Measurements from ENCODE around the gene TECTB. TPM values are rescaled to one million over a fixed set of nuclear protein-coding genes. Genes with fewer than 3 reads are reported as not detected.

TECTB gene
- not detected in 2 replicates for total RNA-seq (2021)
- Bru-seq, nascent RNA: not detected
- not detected for BruChase-seq, experiment 1, labeled RNA remaining after a 2-hour chase
- BruChase-seq, experiment 2, labeled RNA remaining after a 6-hour chase: percentile 4 among the genes with signal in this experiment
- long read RNA-seq: 0 reads

- intact Hi-C loops (cut with micrococcal nuclease; ENCODE audit: unreplicated experiment): no loop called here
- no peaks in the 10 kb centered on the region for H3K36me3 ChIP-seq (ENCODE audit: insufficient read depth, low read length, poor library complexity, severe bottlenecking)
- CTCF ChIA-PET: no interaction called here
- POLR2A ChIA-PET (ENCODE audit: low non-redundant PET): no interaction called here
- DNase-seq (ENCODE audit: low spot score): no peak
- no peaks in the 10 kb centered on the region for H3K4me1 ChIP-seq (ENCODE audit: insufficient read depth, low read length, poor library complexity, severe bottlenecking)
- peaks cover 18% of the 10 kb centered on the region for H3K27me3 ChIP-seq (replicated peaks; ENCODE audit: insufficient read depth, low read depth, low read length, poor library complexity)
- H3K9me3 ChIP-seq (ENCODE audit: low read depth, low read length, poor library complexity, severe bottlenecking): no peaks in the 10 kb centered on the region
- H3K4me3 ChIP-seq (ENCODE audit: low read depth, low read length, poor library complexity, severe bottlenecking): no peak within 1 kb of the TSS
- TF ChIP-seq CTCF (conservative IDR thresholded peaks at IDR 0.05; ENCODE audit: low read depth, low read length) (no peak), EZH2 (IDR thresholded peaks at IDR 0.05; ENCODE audit: borderline replicate concordance, low read depth, low read length, poor library complexity, severe bottlenecking) (no peak)
- no peak within 1 kb of the TSS for H3K27ac ChIP-seq (ENCODE audit: low read depth, low read length, poor library complexity, severe bottlenecking)
- no TSS peak for BruUV-seq (replicated peaks)
Observed at GRCh38 chr10:112283100-112283499, at the start of gene TECTB. Gene TECTB, plus strand, starts transcription at chr10:112283400. Its CDS starts 335 bp downstream, at chr10:112283735.

- Histone ChIP-seq H3K27ac (ENCODE audit: low read depth, low read length, poor library complexity, severe bottlenecking) (no peak overlapping the region), H3K4me1 (ENCODE audit: insufficient read depth, low read length, poor library complexity, severe bottlenecking) (no peaks in the 10 kb centered on the region), H3K27me3 (replicated peaks; ENCODE audit: insufficient read depth, low read depth, low read length, poor library complexity) (no peaks in the 10 kb centered on the region), H3K36me3 (ENCODE audit: insufficient read depth, low read length, poor library complexity, severe bottlenecking) (no peaks in the 10 kb centered on the region), H3K4me3 (ENCODE audit: low read depth, low read length, poor library complexity, severe bottlenecking) (no peak overlapping the region), H3K9me3 (ENCODE audit: low read depth, low read length, poor library complexity, severe bottlenecking) (peaks cover 8% of the 10 kb centered on the region)
- no peak for TF ChIP-seq EZH2 (IDR thresholded peaks at IDR 0.05; ENCODE audit: borderline replicate concordance, low read depth, low read length, poor library complexity, severe bottlenecking)
- no peak for TF ChIP-seq CTCF (conservative IDR thresholded peaks at IDR 0.05; ENCODE audit: low read depth, low read length)
- DNase-seq (ENCODE audit: low spot score): no peak
- intact Hi-C loops (cut with micrococcal nuclease; ENCODE audit: unreplicated experiment): no loop called here
- no TSS peak for BruUV-seq (replicated peaks)
- ChIA-PET POLR2A (ENCODE audit: low non-redundant PET) (no interaction called here), CTCF (no interaction called here)
Observed at GRCh38 chr10:112235141-112235540, 48.1 kb upstream of the TECTB start.

GRCh38 chr10:112235920-112236319, 47.3 kb upstream of the TECTB start:
- Histone ChIP-seq H3K4me3 (ENCODE audit: low read depth, low read length, poor library complexity, severe bottlenecking) (no peak overlapping the region), H3K27ac (ENCODE audit: low read depth, low read length, poor library complexity, severe bottlenecking) (no peak overlapping the region), H3K4me1 (ENCODE audit: insufficient read depth, low read length, poor library complexity, severe bottlenecking) (no peaks in the 10 kb centered on the region), H3K36me3 (ENCODE audit: insufficient read depth, low read length, poor library complexity, severe bottlenecking) (no peaks in the 10 kb centered on the region), H3K27me3 (replicated peaks; ENCODE audit: insufficient read depth, low read depth, low read length, poor library complexity) (no peaks in the 10 kb centered on the region), H3K9me3 (ENCODE audit: low read depth, low read length, poor library complexity, severe bottlenecking) (peaks cover 8% of the 10 kb centered on the region)
- CTCF ChIA-PET: no interaction called here
- intact Hi-C loops (cut with micrococcal nuclease; ENCODE audit: unreplicated experiment): no loop called here
- no peak for DNase-seq (ENCODE audit: low spot score)
- no TSS peak for BruUV-seq (replicated peaks)
- TF ChIP-seq EZH2 (IDR thresholded peaks at IDR 0.05; ENCODE audit: borderline replicate concordance, low read depth, low read length, poor library complexity, severe bottlenecking): no peak
- TF ChIP-seq CTCF (conservative IDR thresholded peaks at IDR 0.05; ENCODE audit: low read depth, low read length): no peak
- POLR2A ChIA-PET (ENCODE audit: low non-redundant PET): no interaction called here
